Panc1 (cell line): ENCODE data around the gene SKAP1.

Experiments used
- CTCF ChIP-seq: fragments of 450-650 bp; IDR thresholded peaks from 2 replicates; pipeline ENCODE4 v1.5.1; 2017; ENCODE audit warnings: mild to moderate bottlenecking
- POLR2AphosphoS5 ChIP-seq: IDR thresholded peaks from 2 replicates; pipeline ENCODE4 v1.6.1; 2012; ENCODE audit warnings: mild to moderate bottlenecking, low read depth, low read length, moderate library complexity
- SIN3A ChIP-seq: IDR thresholded peaks from 2 replicates; pipeline ENCODE4 v1.6.1; 2012; ENCODE audit warnings: low read depth, mild to moderate bottlenecking, low read length, moderate library complexity, borderline replicate concordance; ENCODE audit not compliant: insufficient read depth

- TF ChIP-seq CTCF (no peak), POLR2AphosphoS5 (no peak), SIN3A (no peak)
These were observed 327.8 kb downstream of the SKAP1 start for GRCh38 chr17:48102043-48102750.
